Neural progenitor cell (in vitro differentiated cells): ENCODE data around the gene PPP6C.
"Not testable (repeated sequence)": the region's sequence is repeated elsewhere in the genome, so short reads cannot be mapped to it uniquely, and the experiment has no call there.

ENCODE experiments used
- CTCF ChIP-seq: fragments of 200-600 bp; sonication (generic); IDR thresholded peaks from 2 replicates; pipeline ENCODE4 v1.5.1; 2017; ENCODE audit warnings: antibody characterized with exemption, mild to moderate bottlenecking
- EZH2 ChIP-seq: fragments of 200-600 bp; sonication (generic); IDR thresholded peaks from 2 replicates; pipeline ENCODE4 v1.6.1; 2017; ENCODE audit warnings: antibody characterized with exemption, mild to moderate bottlenecking, moderate library complexity
- EZH2phosphoT487 ChIP-seq: fragments of 200-600 bp; sonication (generic); IDR thresholded peaks from 2 replicates; pipeline ENCODE4 v1.6.1; 2017; ENCODE audit warnings: antibody characterized with exemption

GRCh38 chr9:125224858-125225257 is 35.3 kb upstream of the PPP6C start:
- TF ChIP-seq CTCF, EZH2, EZH2phosphoT487: not testable (repeated sequence)
